C4-2B (cell line): Measurements from ENCODE around the gene FAM168A.

Source experiments
- ZFX ChIP-seq: fragments of 450-650 bp; IDR thresholded peaks from 2 replicates; pipeline ENCODE4 v1.6.1; 2017
- TF ChIP-seq, protein P1 (sequence below): fragments of 450-650 bp; conservative IDR thresholded peaks from 2 replicates; pipeline ENCODE4 v1.5.1; 2017; ENCODE audit warnings: mild to moderate bottlenecking

DNA sequence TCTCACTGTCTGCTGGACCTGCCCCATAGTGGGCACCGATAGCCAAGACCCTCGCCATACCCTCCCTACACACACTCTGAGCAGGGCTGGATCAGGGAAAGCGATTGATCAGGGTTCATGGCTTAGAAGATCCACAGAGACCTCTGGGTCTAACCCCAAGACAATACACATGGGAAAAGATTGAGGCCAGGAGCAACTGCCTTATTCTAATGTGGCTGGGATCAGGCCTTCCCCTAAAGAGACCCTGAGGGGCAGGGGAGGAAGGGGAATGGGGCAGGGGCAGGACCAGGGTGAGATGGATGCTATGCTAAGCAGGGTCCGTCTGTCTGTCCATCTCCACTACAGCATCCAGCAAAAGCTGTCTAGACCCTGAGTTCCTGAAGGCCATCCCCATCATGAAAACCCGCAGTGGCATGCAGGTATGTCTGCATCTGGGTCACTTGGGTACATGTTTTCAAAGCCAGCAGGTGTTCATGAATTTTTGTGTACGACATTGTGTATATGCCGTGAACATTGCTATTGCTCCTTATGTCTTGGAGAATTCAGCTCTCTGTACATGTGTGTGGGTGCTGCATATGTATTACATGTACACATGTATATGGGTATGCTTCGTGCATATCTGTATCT is 237.1 kb downstream of the FAM168A start:
- TF ChIP-seq, protein P1, sequence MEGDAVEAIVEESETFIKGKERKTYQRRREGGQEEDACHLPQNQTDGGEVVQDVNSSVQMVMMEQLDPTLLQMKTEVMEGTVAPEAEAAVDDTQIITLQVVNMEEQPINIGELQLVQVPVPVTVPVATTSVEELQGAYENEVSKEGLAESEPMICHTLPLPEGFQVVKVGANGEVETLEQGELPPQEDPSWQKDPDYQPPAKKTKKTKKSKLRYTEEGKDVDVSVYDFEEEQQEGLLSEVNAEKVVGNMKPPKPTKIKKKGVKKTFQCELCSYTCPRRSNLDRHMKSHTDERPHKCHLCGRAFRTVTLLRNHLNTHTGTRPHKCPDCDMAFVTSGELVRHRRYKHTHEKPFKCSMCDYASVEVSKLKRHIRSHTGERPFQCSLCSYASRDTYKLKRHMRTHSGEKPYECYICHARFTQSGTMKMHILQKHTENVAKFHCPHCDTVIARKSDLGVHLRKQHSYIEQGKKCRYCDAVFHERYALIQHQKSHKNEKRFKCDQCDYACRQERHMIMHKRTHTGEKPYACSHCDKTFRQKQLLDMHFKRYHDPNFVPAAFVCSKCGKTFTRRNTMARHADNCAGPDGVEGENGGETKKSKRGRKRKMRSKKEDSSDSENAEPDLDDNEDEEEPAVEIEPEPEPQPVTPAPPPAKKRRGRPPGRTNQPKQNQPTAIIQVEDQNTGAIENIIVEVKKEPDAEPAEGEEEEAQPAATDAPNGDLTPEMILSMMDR: no peak; the same call in 1 of the 2 replicates
- no peak for TF ChIP-seq ZFX
